OCI-LY3 (cell line): ENCODE data around the gene TMEM255B.

Experiments
- H2AFZ ChIP-seq: fragments of 200-600, 300-600 bp; shearing (Covaris generic); 2 replicates; pipeline ENCODE4 v1.6.0; 2014; ENCODE audit warnings: antibody characterized with exemption, low read depth, low read length
- H3K27ac ChIP-seq: fragments of 200-600, 300-600 bp; sonication (generic); 2 replicates; pipeline ENCODE4 v1.5.1; 2014; ENCODE audit warnings: mild to moderate bottlenecking, low read length, moderate library complexity, mixed read lengths
- H3K27me3 ChIP-seq: fragments of 200-600, 300-600 bp; sonication (generic); 2 replicates; pipeline ENCODE4 v1.6.1; 2014; ENCODE audit warnings: low read depth, low read length, mixed read lengths
- H3K36me3 ChIP-seq: fragments of 200-600, 300-600 bp; sonication (generic); replicated peaks from 2 replicates; pipeline ENCODE3; 2014; ENCODE audit warnings: low read depth, low read length, mixed read lengths
- H3K4me1 ChIP-seq: fragments of 300-600, 200-600 bp; sonication (generic); 2 replicates; pipeline ENCODE4 v1.6.1; 2014; ENCODE audit warnings: low read length, mixed read lengths
- H3K4me2 ChIP-seq: fragments of 200-600, 300-600 bp; sonication (generic); 2 replicates; pipeline ENCODE4 v1.6.1; 2014; ENCODE audit warnings: low read length, mixed read lengths
- H3K4me3 ChIP-seq: fragments of 300-600, 200-600 bp; sonication (generic); 2 replicates; pipeline ENCODE4 v1.5.1; 2014; ENCODE audit warnings: antibody characterized with exemption, mild to moderate bottlenecking, low read length, moderate library complexity
- H3K79me2 ChIP-seq: fragments of 300-600, 200-600 bp; shearing (Covaris generic); 2 replicates; pipeline ENCODE4 v1.6.1; 2014; ENCODE audit warnings: mild to moderate bottlenecking, low read length, mixed read lengths
- H3K9ac ChIP-seq: fragments of 300-600, 200-600 bp; shearing (Covaris generic); 2 replicates; pipeline ENCODE4 v1.6.0; 2014; ENCODE audit warnings: mild to moderate bottlenecking, low read length, moderate library complexity
- H3K9me3 ChIP-seq: fragments of 200-600, 300-600 bp; shearing (Covaris generic); 2 replicates; pipeline ENCODE4 v1.6.1; 2014; ENCODE audit warnings: low read length, mixed read lengths; ENCODE audit not compliant: insufficient read depth
- H4K20me1 ChIP-seq: fragments of 200-600, 300-600 bp; sonication (generic); 2 replicates; pipeline ENCODE4 v1.6.1; 2016; ENCODE audit warnings: low read length, mixed read lengths; ENCODE audit not compliant: insufficient read depth
- EZH2phosphoT487 ChIP-seq: fragments of 200-600 bp; shearing (Covaris generic); IDR thresholded peaks from 2 replicates; pipeline ENCODE4 v1.6.1; 2018; ENCODE audit warnings: antibody characterized with exemption, mixed run types, low read depth
- TF ChIP-seq, protein P1 (sequence below): fragments of 200-600, 300-600 bp; sonication (generic); IDR thresholded peaks from 2 replicates; pipeline ENCODE4 v1.5.1; 2014; ENCODE audit warnings: antibody characterized with exemption, low read length, low read depth

TMEM255B gene

DNA sequence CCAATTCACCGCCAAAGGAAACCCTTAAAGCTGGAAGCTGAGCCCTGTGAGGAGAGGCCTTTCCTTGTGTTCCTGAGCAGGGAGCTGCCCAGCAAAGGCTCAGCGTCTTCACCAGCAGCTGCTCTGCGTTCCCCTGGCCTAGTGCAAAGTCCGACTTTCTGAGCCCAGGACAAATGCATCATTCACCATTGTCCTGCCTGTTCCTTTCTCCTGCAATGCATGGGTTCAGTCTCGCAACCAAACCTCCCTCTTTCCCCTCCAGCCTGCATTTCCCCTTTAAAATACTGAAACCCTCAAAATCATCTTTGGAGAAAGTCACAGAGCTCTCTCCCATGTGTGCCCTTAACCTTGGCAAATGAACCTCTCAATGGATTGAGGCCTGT is 12.9 kb upstream of the TMEM255B start:
- Histone ChIP-seq H2AFZ (no peak overlapping the region), H4K20me1 (no peaks in the 10 kb centered on the region), H3K9me3 (no peaks in the 10 kb centered on the region; the same call in 1 of the 2 replicates), H3K36me3 (no peaks in the 10 kb centered on the region), H3K9ac (no peak overlapping the region), H3K79me2 (no peaks in the 10 kb centered on the region), H3K4me2 (no peak overlapping the region), H3K4me3 (no peak overlapping the region), H3K27me3 (no peaks in the 10 kb centered on the region), H3K27ac (no peak overlapping the region), H3K4me1 (no peaks in the 10 kb centered on the region)
- TF ChIP-seq, protein P1, sequence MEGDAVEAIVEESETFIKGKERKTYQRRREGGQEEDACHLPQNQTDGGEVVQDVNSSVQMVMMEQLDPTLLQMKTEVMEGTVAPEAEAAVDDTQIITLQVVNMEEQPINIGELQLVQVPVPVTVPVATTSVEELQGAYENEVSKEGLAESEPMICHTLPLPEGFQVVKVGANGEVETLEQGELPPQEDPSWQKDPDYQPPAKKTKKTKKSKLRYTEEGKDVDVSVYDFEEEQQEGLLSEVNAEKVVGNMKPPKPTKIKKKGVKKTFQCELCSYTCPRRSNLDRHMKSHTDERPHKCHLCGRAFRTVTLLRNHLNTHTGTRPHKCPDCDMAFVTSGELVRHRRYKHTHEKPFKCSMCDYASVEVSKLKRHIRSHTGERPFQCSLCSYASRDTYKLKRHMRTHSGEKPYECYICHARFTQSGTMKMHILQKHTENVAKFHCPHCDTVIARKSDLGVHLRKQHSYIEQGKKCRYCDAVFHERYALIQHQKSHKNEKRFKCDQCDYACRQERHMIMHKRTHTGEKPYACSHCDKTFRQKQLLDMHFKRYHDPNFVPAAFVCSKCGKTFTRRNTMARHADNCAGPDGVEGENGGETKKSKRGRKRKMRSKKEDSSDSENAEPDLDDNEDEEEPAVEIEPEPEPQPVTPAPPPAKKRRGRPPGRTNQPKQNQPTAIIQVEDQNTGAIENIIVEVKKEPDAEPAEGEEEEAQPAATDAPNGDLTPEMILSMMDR, result no peak

DNA sequence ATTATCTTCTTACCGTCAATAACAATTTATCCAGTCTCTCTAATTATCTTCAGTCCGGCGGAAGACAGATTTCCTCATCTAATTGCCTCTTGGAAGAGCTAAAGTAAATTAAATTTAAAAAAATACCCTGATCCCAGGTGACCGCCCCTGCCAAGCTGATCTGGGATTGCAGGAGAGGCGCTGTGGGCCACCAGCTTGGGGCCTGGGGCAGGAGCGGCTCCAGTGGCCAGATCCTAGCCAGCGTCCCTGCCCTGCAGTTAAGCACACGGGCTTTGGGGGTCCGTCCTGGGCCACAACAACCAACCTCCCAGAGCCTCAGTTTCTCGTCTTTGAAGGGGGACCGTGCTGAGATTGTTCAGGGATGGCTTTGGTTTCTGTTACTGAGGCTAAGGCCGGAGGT is 12.4 kb upstream of the TMEM255B start:
- Histone ChIP-seq H3K4me1 (no peaks in the 10 kb centered on the region), H3K4me2 (no peak overlapping the region), H3K79me2 (no peaks in the 10 kb centered on the region), H3K9me3 (no peaks in the 10 kb centered on the region; the same call in 1 of the 2 replicates), H3K9ac (no peak overlapping the region), H4K20me1 (no peaks in the 10 kb centered on the region), H3K36me3 (no peaks in the 10 kb centered on the region), H2AFZ (no peak overlapping the region), H3K27me3 (no peaks in the 10 kb centered on the region), H3K4me3 (no peak overlapping the region), H3K27ac (no peak overlapping the region)
- TF ChIP-seq, protein P1, result no peak
- TF ChIP-seq EZH2phosphoT487, result no peak

DNA sequence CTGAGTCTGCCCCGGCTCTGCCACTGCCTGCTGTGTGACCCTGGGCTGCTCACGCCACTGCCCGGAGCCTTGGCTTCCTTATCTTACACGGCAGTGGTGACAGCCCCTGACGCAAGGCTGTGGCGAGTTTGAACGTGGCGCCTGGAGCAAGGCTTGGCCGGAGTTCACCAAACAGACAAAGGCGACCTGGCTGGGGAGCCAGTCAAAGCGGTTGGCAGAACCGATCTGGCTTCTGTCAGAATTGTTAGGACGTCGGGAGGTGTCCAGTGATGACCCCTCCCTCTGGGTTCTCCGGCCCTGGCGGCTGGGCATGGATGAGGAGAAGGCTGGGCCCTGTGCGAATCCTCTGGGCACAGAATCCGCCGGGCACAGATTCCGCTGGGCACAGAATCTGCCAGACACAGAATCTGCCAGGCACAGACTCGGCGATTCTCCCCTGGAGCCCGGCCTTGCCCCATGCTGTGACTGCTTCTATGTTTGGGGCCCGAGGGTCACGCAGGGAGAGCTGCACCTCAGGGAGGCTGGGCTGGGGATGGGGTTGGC is 11.7 kb upstream of the TMEM255B start:
- no peaks in the 10 kb centered on the region for H3K4me1 ChIP-seq
- no peaks in the 10 kb centered on the region; the same call in 1 of the 2 replicates for H3K9me3 ChIP-seq
- H3K4me3 ChIP-seq, result no peak overlapping the region
- TF ChIP-seq, protein P1, result no peak
- no peak for TF ChIP-seq EZH2phosphoT487
- no peak overlapping the region for H3K27ac ChIP-seq
- H3K9ac ChIP-seq, result no peak overlapping the region
- H3K36me3 ChIP-seq, result no peaks in the 10 kb centered on the region
- H3K4me2 ChIP-seq, result no peak overlapping the region
- H3K27me3 ChIP-seq, result no peaks in the 10 kb centered on the region
- no peaks in the 10 kb centered on the region for H4K20me1 ChIP-seq
- H3K79me2 ChIP-seq, result no peaks in the 10 kb centered on the region
- no peak overlapping the region for H2AFZ ChIP-seq

DNA sequence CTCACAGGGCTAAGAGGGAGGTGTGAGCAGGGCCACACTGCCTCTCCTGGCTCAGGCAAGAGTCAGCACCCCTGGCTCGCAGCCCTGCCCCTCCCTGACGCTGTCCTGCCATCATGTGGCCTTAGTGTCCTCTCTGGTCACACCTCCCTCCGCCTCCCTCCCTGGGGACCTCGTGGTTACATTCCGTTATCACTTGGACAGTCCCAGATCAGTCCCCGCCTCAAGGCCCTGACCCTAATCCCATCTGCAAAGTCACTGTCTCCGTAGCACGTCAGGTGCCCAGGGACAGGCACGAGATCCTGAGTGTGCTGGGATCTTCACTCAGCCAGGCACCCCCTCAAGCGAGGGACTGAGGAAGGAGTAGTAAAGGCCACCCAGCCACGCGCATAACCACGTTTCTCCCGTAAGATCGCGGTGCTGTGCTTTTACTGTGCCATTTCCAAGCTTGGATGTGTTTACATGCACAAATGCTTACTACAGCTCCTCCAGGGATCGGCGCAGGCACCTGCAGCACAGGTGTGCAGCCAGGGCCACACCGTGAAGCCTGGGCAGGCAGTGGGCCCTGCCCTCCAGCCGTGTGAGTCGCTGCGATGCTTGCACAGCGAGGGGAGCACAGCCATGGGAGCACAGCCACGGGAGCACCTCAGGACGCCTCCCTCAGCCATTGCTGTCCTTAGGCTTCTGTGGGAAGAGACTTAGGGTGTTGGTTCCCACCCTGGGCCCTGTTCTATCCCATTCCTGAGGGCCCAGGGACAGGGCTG is 10.7 kb upstream of the TMEM255B start:
- Histone ChIP-seq H3K4me2 (no peak overlapping the region), H3K9me3 (no peaks in the 10 kb centered on the region; the same call in 1 of the 2 replicates), H4K20me1 (no peaks in the 10 kb centered on the region), H3K27ac (no peak overlapping the region), H3K36me3 (no peaks in the 10 kb centered on the region), H3K79me2 (no peaks in the 10 kb centered on the region), H3K4me3 (no peak overlapping the region), H3K4me1 (no peaks in the 10 kb centered on the region), H2AFZ (no peak overlapping the region), H3K27me3 (no peaks in the 10 kb centered on the region), H3K9ac (no peak overlapping the region)
- TF ChIP-seq EZH2phosphoT487, result no peak
- TF ChIP-seq, protein P1, result no peak
